ENCODE results near the gene LMBRD1. TPM values are rescaled to one million over a fixed set of nuclear protein-coding genes. Genes with fewer than 3 reads are reported as not detected.

Gene LMBRD1
- polyA plus RNA-seq, 5 donors: 53.6 to 86.1 (median 74.2) TPM

DNA sequence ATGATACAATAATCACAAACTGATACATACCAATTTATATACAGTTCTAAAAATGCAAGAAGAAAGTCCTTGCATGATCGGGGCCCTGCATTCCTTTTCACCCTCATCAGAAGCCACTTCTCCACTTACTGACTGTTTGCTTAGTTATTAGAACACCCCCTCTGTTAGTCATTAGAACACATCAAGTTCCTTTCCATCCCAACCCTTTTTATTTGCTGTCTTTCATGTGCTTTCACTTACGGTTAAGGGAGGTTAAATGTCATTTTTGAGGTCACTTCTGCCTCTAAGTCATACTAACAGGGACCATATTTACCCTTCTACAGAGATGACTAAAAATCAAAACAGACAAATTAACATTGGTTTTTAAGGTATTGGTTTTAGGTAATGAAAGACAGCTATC lies 149.1 kb downstream of the LMBRD1 start:
- no peak for DNase-seq

DNA sequence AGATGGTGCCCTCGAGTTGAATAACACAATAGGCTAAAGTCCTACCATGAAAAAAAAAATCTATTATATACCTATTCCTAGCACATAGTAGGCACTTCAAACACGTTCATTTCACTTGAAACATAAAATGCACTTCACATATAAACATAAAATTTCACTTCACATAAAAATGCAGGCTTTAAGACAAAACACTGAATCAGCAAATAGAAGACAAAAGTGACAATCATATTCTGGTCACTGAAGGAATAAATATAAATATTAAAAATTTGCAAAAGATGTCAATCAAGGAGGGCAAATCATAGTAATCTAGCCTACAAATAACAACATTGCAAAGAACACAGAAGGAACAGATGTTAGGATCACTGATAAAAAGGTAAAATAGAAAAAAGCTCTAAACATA lies 153.1 kb downstream of the LMBRD1 start:
- no peak for DNase-seq

DNA sequence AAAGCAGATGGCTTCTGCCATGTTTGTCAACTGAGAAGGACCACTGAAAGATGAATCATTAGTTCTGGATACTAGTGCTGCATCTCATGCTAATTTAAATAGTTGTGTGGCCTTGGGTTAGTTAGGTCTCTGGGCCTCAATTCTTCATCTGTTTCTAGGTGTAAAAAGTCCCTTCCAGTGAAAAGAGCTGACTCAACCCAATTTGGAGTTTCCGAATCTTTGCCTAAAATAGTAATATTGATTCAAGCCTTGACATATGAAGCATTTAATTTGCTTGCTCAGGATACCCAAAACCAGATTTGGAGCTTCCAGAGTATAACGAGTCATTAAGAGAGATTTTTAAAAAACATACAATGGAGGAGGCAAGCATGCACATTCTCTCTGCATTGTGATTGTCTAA lies 163.9 kb downstream of the LMBRD1 start:
- DNase-seq: no peak

DNA sequence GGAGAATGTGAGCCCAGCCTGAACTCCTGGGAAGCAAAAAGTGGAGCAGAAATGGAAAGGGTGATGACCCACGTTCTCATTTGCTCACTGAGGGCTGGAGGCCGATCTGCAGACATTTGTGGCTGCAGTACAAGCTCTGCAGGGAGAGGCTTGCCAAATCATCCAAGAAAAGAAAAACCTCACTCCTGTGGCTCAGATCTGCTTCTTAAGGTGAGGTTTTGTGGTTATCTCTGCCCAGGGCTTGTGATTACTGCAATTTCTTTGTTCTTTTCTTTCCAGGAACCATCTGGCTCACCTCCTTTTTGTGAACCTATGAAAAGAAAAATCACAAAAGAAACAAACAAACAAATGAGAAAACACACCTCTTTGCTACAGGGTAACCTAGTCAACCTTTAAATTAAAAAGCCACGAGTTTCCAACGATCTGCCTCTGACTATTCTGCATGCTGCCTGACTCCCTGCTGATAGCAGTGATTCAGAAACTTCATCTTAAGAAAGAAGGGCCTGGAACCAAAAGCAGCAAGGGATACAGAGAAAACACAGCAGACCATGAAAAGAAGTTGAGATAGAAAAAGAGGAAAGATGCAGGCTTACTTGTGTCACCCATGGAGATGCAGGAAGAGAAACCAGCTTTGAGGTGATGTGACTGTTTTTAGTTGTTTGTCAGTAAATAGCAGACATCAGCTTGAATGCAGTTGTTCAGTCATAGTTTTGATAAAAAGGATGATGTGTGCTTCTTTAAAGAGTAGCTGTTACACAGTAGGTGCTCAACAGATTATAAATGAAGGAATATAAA lies 165.1 kb downstream of the LMBRD1 start:
- no peak for DNase-seq

DNA sequence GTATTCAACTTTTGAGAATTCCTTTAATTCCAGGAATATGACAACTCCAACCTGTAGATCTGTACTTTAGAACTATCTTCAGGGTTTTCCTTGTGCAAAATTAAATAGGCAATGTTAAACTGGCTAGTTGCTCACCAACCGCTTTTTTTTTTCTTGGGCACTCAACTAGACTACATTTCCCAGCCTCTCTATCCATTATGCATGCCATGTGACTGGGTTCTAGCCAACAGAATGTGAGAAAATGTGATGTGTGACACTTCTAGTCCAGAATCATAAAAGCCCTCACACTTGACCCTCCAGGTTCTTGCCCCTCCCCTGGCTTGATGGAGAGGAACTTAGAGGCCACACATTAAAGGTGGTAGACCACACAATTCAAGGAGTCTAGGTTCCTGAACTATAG lies 166.0 kb downstream of the LMBRD1 start:
- DNase-seq: no peak

DNA sequence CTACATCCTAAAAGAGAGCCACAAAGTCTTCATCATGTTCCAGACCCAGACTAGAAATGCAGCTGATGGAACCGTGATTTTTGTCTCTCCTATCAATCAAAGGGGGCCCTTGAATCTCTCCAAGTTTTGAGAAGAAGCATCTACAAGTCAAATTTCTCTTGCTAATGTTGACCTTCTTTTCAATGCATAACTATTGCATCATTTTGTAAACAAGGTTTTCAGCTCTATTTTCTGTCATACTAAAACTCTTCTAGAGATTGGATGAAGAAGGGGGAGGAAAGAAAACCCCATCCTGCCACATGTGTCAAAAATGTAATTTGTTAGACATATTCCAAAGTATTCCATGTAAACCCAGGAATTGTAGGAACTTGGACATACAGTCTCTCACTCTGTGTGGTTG lies 169.2 kb downstream of the LMBRD1 start:
- DNase-seq: no peak

DNA sequence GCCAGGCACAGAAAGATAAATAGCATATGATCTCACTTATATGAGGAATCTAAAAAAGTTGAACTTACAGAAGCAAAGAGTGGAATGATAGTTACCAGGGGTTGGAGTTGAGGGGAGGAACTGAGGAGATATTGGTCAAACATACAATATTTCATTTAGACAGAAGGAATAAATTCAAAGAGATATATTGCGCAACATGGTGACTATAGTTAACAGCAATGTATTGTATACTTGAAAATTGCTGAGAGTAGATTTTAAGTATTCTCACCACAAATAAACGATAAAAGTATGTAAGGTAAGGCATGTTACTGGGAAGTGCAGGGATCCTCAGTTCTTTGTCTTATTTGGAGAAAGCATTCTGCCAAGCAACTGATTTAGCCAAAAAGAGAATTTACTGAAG lies 171.9 kb downstream of the LMBRD1 start:
- DNase-seq: no peak

Other genes starting within 250 kb of the LMBRD1 start
- gene COL19A1, start 69.5 kb upstream of the LMBRD1 start, polyA plus RNA-seq (ENCODE audit: insufficient read depth in 1 of 5, insufficient read length in 5 of 5, low replicate concordance in 1 of 5): under 1 TPM; 0.37 to 0.85 (median 0.60) TPM

Data from right lung (tissue), 5 donors.